ENCODE measurements around the gene ANO1. TPM values are rescaled to one million over a fixed set of nuclear protein-coding genes. Genes with fewer than 3 reads are reported as not detected.

Gene ANO1
- polyA plus RNA-seq, 1 donor (not counting 4 experiments of a cell fraction or from before 2014, with no cell fraction given): 45.2 TPM

GRCh38 chr11:70055444-70055843 is 22.7 kb upstream of the ANO1 start:
- Histone ChIP-seq H3K9ac (ENCODE audit: control insufficient read depth, extremely low read depth, insufficient read depth, low read length) (no peak overlapping the region), H3K4me1 (ENCODE audit: control insufficient read depth, extremely low read depth, insufficient read depth, low read length) (no peaks in the 10 kb centered on the region), H3K9me3 (ENCODE audit: control insufficient read depth, low read depth, low read length) (no peaks in the 10 kb centered on the region), H3K79me2 (ENCODE audit: control insufficient read depth, insufficient read depth, low read length) (no peaks in the 10 kb centered on the region), H4K20me1 (ENCODE audit: control insufficient read depth, extremely low read depth, insufficient read depth, low read length) (no peaks in the 10 kb centered on the region), H3K4me2 (ENCODE audit: control insufficient read depth, extremely low read depth, insufficient read depth, low read depth, low read length) (no peak overlapping the region), H3K9me1 (ENCODE audit: control insufficient read depth, extremely low read depth, insufficient read depth, low read length) (no peaks in the 10 kb centered on the region), H3K36me3 (ENCODE audit: control insufficient read depth in 2 of 2, extremely low read depth in 1 of 2, insufficient read depth in 2 of 2, low read length in 2 of 2) (no peaks in the 10 kb centered on the region), H3K27me3 (ENCODE audit: control insufficient read depth, extremely low read depth, insufficient read depth, low read length) (peaks cover under 1% of the 10 kb centered on the region), H3K27ac (ENCODE audit: control insufficient read depth, insufficient read depth, low read length) (no peak overlapping the region), H2AFZ (ENCODE audit: control insufficient read depth, low read length) (no peak overlapping the region), H3K4me3 (ENCODE audit: control insufficient read depth in 2 of 3, extremely low read depth in 1 of 3, insufficient read depth in 2 of 3, low read depth in 1 of 3, low read length in 3 of 3) (no peak overlapping the region)
- TF ChIP-seq CTCF (optimal IDR thresholded peaks at IDR 0.05 in 1 of 3, IDR thresholded peaks at IDR 0.05 in 1 of 3, conservative IDR thresholded peaks at IDR 0.05 in 1 of 3; ENCODE audit: extremely low read depth in 1 of 3, insufficient read depth in 2 of 3, low read length in 3 of 3) (no peak), EZH2 (IDR thresholded peaks at IDR 0.05; ENCODE audit: low read length) (no peak)
- no peak for FAIRE-seq
- no peak for DNase-seq (ENCODE audit: low read depth, low spot score)
- dilution Hi-C loops (cut with MboI; ENCODE audit: extremely low pct_ligation_motif_present, low sequenced_read_pairs): no loop called here

- Histone ChIP-seq H3K9me1 (ENCODE audit: control insufficient read depth, extremely low read depth, insufficient read depth, low read length) (no peaks in the 10 kb centered on the region), H3K9ac (ENCODE audit: control insufficient read depth, extremely low read depth, insufficient read depth, low read length) (no peak overlapping the region), H3K4me1 (ENCODE audit: control insufficient read depth, extremely low read depth, insufficient read depth, low read length) (no peaks in the 10 kb centered on the region), H3K4me3 (ENCODE audit: control insufficient read depth in 2 of 3, extremely low read depth in 1 of 3, insufficient read depth in 2 of 3, low read depth in 1 of 3, low read length in 3 of 3) (no peak overlapping the region), H3K27ac (ENCODE audit: control insufficient read depth, insufficient read depth, low read length) (no peak overlapping the region), H3K36me3 (ENCODE audit: control insufficient read depth in 2 of 2, extremely low read depth in 1 of 2, insufficient read depth in 2 of 2, low read length in 2 of 2) (no peaks in the 10 kb centered on the region), H3K4me2 (ENCODE audit: control insufficient read depth, extremely low read depth, insufficient read depth, low read depth, low read length) (no peak overlapping the region), H2AFZ (ENCODE audit: control insufficient read depth, low read length) (no peak overlapping the region), H3K9me3 (ENCODE audit: control insufficient read depth, low read depth, low read length) (no peaks in the 10 kb centered on the region), H3K79me2 (ENCODE audit: control insufficient read depth, insufficient read depth, low read length) (no peaks in the 10 kb centered on the region), H4K20me1 (ENCODE audit: control insufficient read depth, extremely low read depth, insufficient read depth, low read length) (no peaks in the 10 kb centered on the region), H3K27me3 (ENCODE audit: control insufficient read depth, extremely low read depth, insufficient read depth, low read length) (no peaks in the 10 kb centered on the region)
- TF ChIP-seq EZH2 (IDR thresholded peaks at IDR 0.05; ENCODE audit: low read length) (no peak), CTCF (optimal IDR thresholded peaks at IDR 0.05 in 1 of 3, IDR thresholded peaks at IDR 0.05 in 1 of 3, conservative IDR thresholded peaks at IDR 0.05 in 1 of 3; ENCODE audit: extremely low read depth in 1 of 3, insufficient read depth in 2 of 3, low read length in 3 of 3) (no peak)
- dilution Hi-C loops (cut with MboI; ENCODE audit: extremely low pct_ligation_motif_present, low sequenced_read_pairs): no loop called here
- DNase-seq (ENCODE audit: low read depth, low spot score): no peak
- no peak for FAIRE-seq
These were observed 21.0 kb upstream of the ANO1 start for GRCh38 chr11:70057080-70057479.

Data from keratinocyte (primary cell).